HCEC 1CT (cell line): ENCODE results near the gene GUK1.
"Not testable (repeated sequence)": the region's sequence is repeated elsewhere in the genome, so short reads cannot be mapped to it uniquely, and the experiment has no call there.

Experiments
- DNase-seq: peaks from one replicate; pipeline ENCODE4 v3.0.0-alpha.2; 2017

Gene GUK1

DNA sequence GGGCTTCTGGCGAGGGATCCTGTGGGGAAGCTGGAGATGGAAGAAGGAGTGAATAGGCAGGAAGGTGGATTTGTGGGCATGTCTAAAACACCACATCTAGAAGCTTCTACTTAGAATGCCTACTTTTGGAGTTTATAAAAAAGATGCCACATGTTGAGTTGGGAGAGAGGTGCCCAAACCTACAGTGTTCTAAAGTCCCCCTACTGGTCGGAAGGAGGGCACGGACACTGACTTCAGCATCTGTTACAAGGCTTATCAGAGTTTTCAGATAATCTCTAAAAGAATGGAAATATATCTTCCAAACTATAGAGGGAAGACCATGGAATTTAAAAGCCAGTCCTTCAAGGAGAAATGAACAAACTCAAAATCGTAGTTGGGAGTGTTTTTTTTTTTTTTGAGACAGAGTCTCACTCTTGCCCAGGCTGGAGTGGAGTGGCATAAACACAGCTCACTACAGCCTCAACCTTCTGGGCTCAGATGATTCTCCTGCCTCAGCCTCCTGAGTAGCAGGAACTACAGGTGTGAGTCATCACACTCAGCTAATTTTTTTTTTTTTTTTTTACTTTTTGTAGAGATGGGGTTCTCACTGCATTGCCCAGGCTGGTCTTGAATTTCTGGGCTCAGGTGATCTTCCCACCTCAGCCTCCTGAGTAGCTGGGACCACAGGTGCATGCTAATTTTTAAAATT, 40.3 kb downstream of the GUK1 start:
- DNase-seq: no peak

DNA sequence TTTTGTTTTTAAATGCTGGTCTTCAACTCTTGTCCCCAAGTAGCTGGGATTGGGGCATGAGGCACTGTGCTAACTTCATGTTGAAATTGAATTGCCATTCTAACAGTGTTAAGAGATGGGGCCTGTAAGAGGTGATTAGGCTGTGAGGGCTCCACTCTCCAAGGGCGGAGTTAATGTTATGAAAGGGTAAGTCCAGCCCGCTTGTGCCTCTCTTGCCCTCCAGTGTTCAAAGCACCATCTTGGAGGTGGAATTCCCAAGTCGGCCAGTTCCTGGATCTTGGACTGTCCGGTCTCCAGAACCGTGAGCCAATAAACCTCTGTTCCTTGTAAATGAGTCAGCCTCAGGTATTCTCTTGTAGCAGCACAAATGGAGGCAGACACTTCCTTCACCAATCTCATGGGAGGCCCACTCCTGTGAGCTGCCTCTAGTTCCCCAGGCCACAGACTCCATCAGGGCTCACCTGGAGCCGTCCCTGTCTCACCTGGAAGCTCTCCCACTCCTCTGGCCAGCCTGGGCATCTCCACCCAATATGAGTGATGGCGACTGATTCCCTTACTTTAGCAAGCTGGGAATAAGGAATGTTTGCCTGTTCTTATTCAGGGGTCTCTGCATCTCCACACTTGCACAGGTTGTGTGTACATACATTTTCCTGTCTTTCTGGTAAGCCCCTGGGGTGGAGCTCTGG, 41.0 kb downstream of the GUK1 start:
- no peak for DNase-seq

DNA sequence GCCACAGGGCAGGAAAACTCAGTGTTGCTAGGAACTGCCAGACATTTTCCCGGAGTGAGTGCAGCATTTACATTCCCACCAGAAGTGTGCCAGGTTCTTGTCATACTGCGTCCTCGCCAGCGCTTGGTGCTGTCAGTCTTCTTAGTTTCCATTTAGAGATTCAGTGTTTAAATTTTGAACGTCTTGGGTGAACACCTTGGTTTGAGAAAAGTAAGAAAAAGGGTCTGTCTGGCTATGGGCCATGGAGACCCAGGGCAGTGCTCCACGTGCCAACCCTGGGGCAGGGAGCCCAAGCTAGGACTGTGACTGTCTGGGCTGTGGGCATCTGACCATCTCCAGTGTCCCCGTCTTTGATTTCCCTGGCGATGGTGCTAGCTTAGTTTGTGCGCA, 41.6 kb downstream of the GUK1 start:
- no peak for DNase-seq

DNA sequence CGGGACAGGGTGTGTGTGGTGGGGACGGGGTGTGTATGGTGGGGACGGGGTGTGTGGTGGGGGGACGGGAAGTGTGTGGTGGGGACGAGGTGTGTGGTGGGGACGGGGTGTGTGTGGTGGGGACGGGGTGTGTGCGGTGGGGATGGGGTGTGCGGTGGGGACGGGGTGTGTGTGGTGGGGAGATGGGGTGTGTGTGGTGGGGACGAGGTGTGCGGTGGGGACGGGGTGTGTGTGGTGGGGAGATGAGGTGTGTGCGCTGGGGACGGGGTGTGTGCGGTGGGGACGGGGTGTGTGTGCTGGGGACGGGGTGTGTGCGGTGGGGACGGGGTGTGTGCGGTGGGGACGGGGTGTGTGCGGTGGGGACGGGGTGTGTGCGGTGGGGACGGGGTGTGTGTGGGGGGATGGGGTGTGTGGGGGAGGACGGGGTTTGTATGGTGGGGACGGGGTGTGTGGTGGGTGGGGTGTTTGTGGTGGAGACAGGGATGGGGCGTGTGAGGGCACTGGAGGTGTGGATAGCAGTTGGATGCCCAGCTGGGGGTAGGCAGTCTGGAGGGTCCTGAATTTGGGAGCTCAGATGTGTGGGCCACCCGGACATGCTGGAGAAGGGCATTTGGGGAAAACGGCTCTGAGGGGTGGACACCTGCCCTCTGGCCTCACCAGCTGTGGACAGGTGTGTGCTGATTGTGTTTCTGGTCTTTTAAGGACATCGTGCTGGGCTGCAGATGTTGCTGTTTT, 42.4 kb downstream of the GUK1 start:
- DNase-seq: no peak

DNA sequence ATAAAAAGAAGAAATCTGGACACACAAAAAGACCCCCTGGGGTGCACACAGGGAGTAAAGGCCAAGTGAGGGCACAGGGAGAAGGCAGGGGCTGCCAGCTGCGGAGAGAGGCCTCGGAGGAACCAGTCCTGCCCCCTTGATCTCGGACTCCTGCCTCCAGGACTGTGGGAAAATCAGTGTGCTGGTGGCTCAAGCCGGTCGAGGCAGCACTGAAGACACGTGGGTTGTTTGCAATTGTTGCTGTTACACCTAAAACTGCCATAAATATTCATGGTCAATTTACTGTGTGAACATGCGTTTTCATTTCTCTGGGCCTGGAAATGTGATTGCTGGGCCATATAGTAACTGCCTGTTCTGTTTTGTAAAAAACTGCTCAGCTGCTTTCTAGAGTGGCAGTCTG, 44.1 kb downstream of the GUK1 start:
- no peak for DNase-seq

DNA sequence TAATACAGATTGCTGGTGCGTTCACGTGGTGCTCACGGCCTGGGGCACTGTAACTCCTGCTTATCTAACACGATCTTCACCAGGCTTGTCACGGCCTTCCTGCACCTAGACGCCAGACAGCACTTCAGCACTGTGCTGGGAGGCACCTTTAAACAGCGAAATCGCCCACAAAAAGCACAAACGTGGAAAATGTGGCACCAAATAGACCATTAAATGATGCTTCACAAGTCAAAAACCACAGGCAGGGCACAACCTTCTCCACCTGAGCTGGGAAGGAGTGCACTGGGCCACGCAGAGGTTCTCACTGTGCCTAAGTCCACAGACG, 45.5 kb downstream of the GUK1 start:
- no peak for DNase-seq

DNA sequence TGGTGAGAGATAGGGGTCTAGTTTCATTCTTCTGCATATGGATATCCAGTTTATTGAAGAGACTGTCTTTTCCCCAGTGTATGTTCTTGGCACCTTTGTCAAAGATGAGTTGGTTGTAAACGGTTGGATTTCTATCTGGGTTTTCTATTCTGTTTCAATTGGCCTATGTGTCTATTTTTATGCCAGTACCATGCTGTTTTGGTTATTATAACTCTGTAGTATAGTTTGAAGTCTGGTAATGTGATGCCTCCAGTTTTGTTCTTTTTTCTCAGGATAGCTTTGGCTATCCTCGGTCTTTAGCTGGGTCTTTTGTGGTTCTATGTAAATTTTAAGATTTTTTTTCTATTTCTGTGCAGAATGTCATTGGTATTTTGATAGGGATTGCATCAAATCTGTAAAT, 48.2 kb downstream of the GUK1 start:
- not testable (repeated sequence) for DNase-seq

DNA sequence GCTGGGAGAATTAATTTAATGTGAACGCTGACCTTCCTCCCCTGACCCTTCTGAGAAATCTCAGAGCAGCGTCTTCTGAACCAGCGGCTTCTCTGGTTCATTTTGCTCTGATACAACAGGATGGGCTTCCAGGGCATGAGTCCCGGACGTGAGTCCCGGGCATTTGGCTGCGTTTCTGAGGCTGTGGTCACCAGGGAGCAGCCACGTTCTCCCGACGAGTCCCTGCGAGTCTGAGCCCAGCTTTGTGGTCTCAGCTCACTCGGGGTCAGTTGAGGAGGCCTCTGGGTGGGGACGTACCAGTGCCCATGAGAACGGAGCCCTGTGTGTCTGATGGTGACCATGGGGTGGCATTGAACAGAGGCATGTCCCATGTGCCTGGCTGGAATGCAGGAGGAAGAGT, 50.1 kb downstream of the GUK1 start:
- no peak for DNase-seq

DNA sequence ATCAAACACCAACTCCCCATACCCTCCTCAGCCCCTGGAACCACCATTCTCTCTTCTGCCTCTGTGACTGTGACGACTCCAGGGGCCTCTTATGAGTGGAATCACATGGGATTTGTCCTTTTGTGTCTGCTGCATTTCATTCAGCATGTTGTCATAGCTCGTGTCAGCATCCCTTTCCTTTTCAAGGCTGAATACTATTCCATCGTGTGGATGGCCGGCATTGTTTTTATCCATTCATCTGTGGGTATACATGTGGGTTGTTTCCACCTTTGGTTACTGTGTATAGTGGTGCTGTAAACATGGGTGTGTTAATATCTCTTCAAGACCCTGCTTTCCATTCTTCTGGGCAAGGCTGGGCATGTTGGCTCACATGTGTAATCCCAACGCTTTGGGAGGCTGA, 50.7 kb downstream of the GUK1 start:
- no peak for DNase-seq

DNA sequence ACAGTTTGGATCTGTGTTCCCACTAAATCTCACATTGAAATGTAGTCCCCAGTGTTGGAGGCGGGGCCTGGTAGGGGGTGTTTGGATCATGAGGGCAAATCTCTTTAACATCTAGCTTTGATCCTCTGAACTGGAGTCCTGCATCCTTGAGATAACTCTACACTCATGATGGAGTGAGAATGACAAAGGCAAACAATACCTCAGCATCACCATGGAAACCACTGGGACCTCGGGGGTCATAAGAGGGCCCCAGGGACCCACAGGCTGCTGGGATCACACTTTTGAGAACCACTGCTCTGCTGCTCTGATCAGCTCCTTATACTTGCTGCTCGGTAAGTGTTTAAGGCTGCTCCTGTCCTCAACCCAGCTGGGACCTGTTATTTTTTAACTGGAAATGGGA, 54.4 kb downstream of the GUK1 start:
- DNase-seq: no peak

DNA sequence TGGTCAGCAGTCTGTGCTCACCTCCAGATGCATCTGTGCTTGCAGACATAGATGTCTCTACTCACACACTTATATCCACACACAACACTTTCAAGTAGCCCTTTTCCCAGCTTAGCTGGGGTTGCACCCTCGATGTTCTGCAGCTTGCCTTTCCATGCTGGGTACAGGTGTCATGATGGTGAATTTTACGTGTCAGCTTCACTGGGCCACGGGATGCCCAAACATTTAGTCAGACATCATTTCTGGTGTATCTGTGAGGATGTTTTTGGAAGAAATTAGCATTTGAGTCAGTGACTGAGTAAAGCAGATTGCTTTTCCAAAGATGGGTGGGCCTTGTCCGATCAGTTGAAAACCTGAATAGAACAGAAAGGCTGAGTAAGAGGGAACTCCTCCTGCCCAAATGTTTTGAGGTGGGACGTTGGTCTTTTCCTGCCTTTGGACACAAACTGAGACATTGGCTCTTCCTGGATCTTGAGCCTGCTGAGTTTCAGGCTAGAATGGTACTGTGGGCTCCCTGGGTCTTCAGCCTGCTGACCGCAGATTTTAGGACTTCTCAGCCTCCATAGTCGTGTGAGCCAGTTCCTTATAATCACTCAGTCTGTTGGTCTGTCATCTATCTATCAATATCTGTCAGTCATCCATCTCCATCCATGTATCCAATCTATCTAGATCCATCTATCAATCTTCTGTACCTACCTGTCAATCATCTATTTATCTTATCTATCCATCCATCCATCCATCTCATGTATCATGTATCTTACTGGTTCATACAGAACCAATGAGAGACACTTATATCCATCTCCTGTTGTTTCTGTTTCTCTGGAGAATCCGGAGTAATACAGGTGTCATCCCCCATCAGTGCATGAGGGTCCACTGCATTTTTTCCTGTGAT, 55.1 kb downstream of the GUK1 start:
- no peak for DNase-seq

DNA sequence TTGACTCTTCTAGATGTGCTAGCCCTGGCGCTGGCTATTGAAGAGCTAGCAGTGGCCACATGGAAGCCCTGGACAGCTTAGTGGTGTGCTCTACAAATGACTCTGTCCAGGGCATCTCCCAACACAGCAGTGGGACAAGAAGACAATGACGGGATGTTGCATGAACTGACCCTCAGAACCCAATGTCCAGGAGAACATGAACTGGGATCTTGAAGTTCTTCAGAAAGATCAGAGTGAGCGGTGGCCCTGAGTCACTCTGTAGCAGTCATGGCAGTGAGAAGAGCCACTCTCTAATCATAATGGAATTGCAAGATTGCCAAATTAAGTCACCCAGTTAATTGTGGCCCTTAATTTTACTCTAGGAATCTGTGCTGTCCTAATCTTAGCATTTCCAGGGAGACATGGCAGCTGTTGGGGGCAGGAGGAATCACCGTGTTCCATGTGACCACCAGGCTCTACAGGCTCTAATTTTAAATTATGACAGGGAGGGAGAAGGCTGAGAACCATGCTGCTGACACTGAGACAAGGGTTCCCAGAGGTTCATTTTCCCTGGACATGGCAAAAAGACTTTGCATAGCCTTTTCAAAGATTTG, 57.6 kb downstream of the GUK1 start:
- DNase-seq: no peak
